CD4-positive, alpha-beta memory T cell (primary cell): ENCODE results near the gene CRB1. TPM values are rescaled to one million over a fixed set of nuclear protein-coding genes. Genes with fewer than 3 reads are reported as not detected.

Experiments used
- CTCF ChIA-PET: fragments of 350-600 bp; sonication (Branson Sonifier 250); formaldehyde crosslinking; loops from one replicate; lab custom pipeline; 2021; ENCODE audit warnings: inconsistent platforms; ENCODE audit not compliant: partially characterized antibody; lab: Charles Lee
- POLR2A ChIA-PET: fragments of 350-600 bp; sonication (Branson Sonifier 250); formaldehyde crosslinking; loops from one replicate; lab custom pipeline; 2021; ENCODE audit not compliant: partially characterized antibody; lab: Charles Lee
- DNase-seq, 5 donors: peaks; one replicate each; pipeline versions ENCODE4 v3.0.0 to v3.0.0-alpha.2; 2020 to 2022; ENCODE audit warnings: mixed read lengths in 1 of 5
- H3K27ac ChIP-seq: one replicate; pipeline ENCODE4 v1.7.0; 2013; ENCODE audit warnings: low read depth, low read length
- H3K27me3 ChIP-seq: 2 replicates; pipeline ENCODE4 v1.7.0; 2013; ENCODE audit warnings: mild to moderate bottlenecking, low read length, moderate library complexity; ENCODE audit not compliant: insufficient read depth
- H3K36me3 ChIP-seq: 2 replicates; pipeline ENCODE4 v1.7.0; 2013; ENCODE audit warnings: mild to moderate bottlenecking, low read length, moderate library complexity; ENCODE audit not compliant: insufficient read depth
- H3K4me1 ChIP-seq: 2 replicates; pipeline ENCODE4 v1.7.0; 2013; ENCODE audit warnings: mild to moderate bottlenecking, low read length, moderate library complexity; ENCODE audit not compliant: insufficient read depth
- H3K4me3 ChIP-seq, 2 donors: one replicate each; pipeline ENCODE4 v1.7.0; 2013; ENCODE audit warnings: low read length in 2 of 2, mild to moderate bottlenecking in 1 of 2
- H3K9me3 ChIP-seq, 2 donors: one replicate each; pipeline ENCODE4 v1.7.0; 2013; ENCODE audit warnings: low read length in 2 of 2, control low read depth in 1 of 2; ENCODE audit not compliant: control insufficient read depth in 1 of 2
- H3K27ac Mint-ChIP-seq, 7 donors: one replicate each; pipeline ENCODE4 v1.8.0; 2020 to 2021; ENCODE audit warnings: mixed read lengths in 7 of 7, mild to moderate bottlenecking in 6 of 7, inconsistent platforms in 3 of 7, moderate library complexity in 3 of 7
- H3K27me3 Mint-ChIP-seq, 2 donors: one replicate each; pipeline ENCODE4 v1.8.0; 2020 to 2021; ENCODE audit warnings: mixed read lengths in 2 of 2
- H3K36me3 Mint-ChIP-seq, 2 donors: one replicate each; pipeline ENCODE4 v1.8.0; 2020 to 2021; ENCODE audit warnings: mixed read lengths in 2 of 2, inconsistent platforms in 1 of 2, mild to moderate bottlenecking in 1 of 2
- H3K4me1 Mint-ChIP-seq, 4 donors: one replicate each; pipeline ENCODE4 v1.8.0; 2020 to 2021; ENCODE audit warnings: mixed read lengths in 4 of 4, mild to moderate bottlenecking in 1 of 4
- H3K4me3 Mint-ChIP-seq, 8 donors: one replicate each; pipeline ENCODE4 v1.8.0; 2020 to 2021; ENCODE audit warnings: mixed read lengths in 8 of 8, mild to moderate bottlenecking in 7 of 8, moderate library complexity in 6 of 8, inconsistent platforms in 3 of 8
- H3K9me3 Mint-ChIP-seq, 8 donors: one replicate each; pipeline ENCODE4 v1.8.0; 2020 to 2021; ENCODE audit warnings: mixed read lengths in 8 of 8, mild to moderate bottlenecking in 5 of 8, inconsistent platforms in 3 of 8, moderate library complexity in 1 of 8
- intact Hi-C: fragments of 100-400 bp; cut with micrococcal nuclease; formaldehyde crosslinking; loops from one replicate; pipeline ENCODE4 v1.15.1; 2023
- polyA plus RNA-seq, 2 donors: library from polyadenylated mRNA; unstranded; fragments of 300-500 nt; fragmentation: Illumina TruSeq; gene quantifications; one replicate each; pipeline ENCODE4 v1.2.3, GENCODE V29; 2021
- total RNA-seq, 2 experiments: library from RNA; stranded (reverse); gene quantifications; one replicate each; pipeline ENCODE4 v1.2.3, GENCODE V29; 2021

The CRB1 gene
- total and polyA plus RNA-seq, 4 experiments from 2014 or later: 0.10 to 0.55 (median 0.38) TPM

DNA sequence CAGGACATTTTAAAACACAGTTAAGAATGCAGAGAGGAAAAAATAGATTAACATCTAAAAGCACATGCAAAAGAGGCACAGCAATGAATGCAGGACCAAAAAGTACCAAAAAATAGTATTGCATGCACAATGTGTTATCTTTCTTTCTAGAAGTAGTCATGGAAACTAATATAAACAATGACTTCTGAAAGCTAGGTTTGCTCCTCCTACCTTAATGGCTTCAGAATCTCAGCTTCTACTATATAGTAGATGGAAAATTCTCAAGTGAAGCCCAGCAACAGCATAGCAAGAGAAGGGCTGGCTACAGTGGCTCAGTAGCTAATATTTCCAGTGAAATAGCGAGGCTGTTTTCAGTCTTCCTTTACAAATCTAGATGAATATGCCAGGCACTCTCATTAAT is 125.1 kb downstream of the CRB1 start:
- Mint-ChIP-seq H3K36me3 (no peaks in the 10 kb centered on the region), H3K27me3 (no peaks in the 10 kb centered on the region), H3K27ac (peak overlapping the region in 4 of 7 donors; percentile 24 to 53 (median 41)), H3K9me3 (no peaks in the 10 kb centered on the region), H3K4me1 (peaks cover 30 to 42% (median 36%) of the 10 kb centered on the region in 4 donors), H3K4me3 (no peak overlapping the region)
- CTCF ChIA-PET: interaction anchor here (1.5 to 1.9 kb wide), 2 partner anchors 10 to 36 kb away, joined by 5 to 6 read pairs; no protein-coding TSS in a partner anchor
- no peaks in the 10 kb centered on the region for H3K9me3 ChIP-seq
- intact Hi-C loops: loop anchor here (5.0 kb wide), 3 partner anchors 36 to 384 kb away; partner anchors contain the start of gene DENND1B
- no peaks in the 10 kb centered on the region for H3K27me3 ChIP-seq
- POLR2A ChIA-PET: no interaction called here
- DNase-seq: peak in 4 of 5 donors; percentile 13 to 36 (median 27)
- peaks cover 43% of the 10 kb centered on the region for H3K4me1 ChIP-seq
- no peak overlapping the region for H3K4me3 ChIP-seq
- H3K27ac ChIP-seq: no peak overlapping the region
- H3K36me3 ChIP-seq: no peaks in the 10 kb centered on the region

DNA sequence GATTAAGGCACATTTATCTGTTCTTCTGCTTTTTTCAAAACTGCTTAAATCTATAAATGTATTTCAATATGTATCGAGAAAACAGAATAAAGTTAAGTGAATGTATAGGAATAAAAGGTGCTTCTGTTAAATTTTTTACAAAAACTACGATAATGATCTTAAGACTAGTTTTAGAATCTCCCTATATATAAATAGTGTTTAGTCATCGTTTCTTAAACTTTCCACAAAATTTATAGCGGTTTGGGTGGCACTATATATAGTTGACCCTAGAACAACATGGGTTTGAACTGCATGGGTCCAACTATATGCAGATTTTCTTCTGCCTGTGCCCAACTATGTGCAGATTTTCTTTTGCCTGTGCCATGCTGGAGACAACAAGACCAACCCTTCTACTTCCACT is 125.7 kb downstream of the CRB1 start:
- Mint-ChIP-seq H3K4me3 (no peak overlapping the region), H3K9me3 (no peaks in the 10 kb centered on the region), H3K4me1 (peaks cover 29 to 42% (median 35%) of the 10 kb centered on the region in 4 donors), H3K27ac (no peak overlapping the region), H3K27me3 (no peaks in the 10 kb centered on the region), H3K36me3 (no peaks in the 10 kb centered on the region)
- Histone ChIP-seq H3K36me3 (no peaks in the 10 kb centered on the region), H3K27me3 (no peaks in the 10 kb centered on the region), H3K9me3 (no peaks in the 10 kb centered on the region), H3K4me3 (no peak overlapping the region), H3K27ac (no peak overlapping the region), H3K4me1 (peaks cover 43% of the 10 kb centered on the region)
- intact Hi-C loops: loop anchor here (5.0 kb wide), 3 partner anchors 36 to 384 kb away; partner anchors contain the start of gene DENND1B
- DNase-seq: no peak
- CTCF ChIA-PET: no interaction called here
- POLR2A ChIA-PET: no interaction called here

- no peak overlapping the region for H3K4me3 Mint-ChIP-seq
- Histone ChIP-seq H3K27ac (no peak overlapping the region), H3K27me3 (no peaks in the 10 kb centered on the region), H3K36me3 (no peaks in the 10 kb centered on the region), H3K4me1 (peaks cover 36% of the 10 kb centered on the region), H3K4me3 (no peak overlapping the region), H3K9me3 (no peaks in the 10 kb centered on the region)
- H3K27ac Mint-ChIP-seq: no peak overlapping the region
- intact Hi-C loops: loop anchor here (5.0 kb wide), 3 partner anchors 38 to 382 kb away; partner anchors contain the start of gene DENND1B
- no peaks in the 10 kb centered on the region for H3K27me3 Mint-ChIP-seq
- peaks cover 23 to 33% (median 26%) of the 10 kb centered on the region in 4 donors for H3K4me1 Mint-ChIP-seq
- ChIA-PET POLR2A (no interaction called here), CTCF (no interaction called here)
- no peak for DNase-seq
- H3K9me3 Mint-ChIP-seq: no peaks in the 10 kb centered on the region
- H3K36me3 Mint-ChIP-seq: no peaks in the 10 kb centered on the region
Measured at GRCh38 chr1:197394831-197395608, 127.0 kb downstream of the CRB1 start.

GRCh38 chr1:197397895-197398294 is 129.8 kb downstream of the CRB1 start:
- DNase-seq: no peak
- POLR2A ChIA-PET: no interaction called here
- no peak overlapping the region for H3K4me3 ChIP-seq
- no peaks in the 10 kb centered on the region for H3K27me3 ChIP-seq
- peaks cover 7% of the 10 kb centered on the region for H3K4me1 ChIP-seq
- intact Hi-C loops: no loop called here
- no peaks in the 10 kb centered on the region for H3K9me3 Mint-ChIP-seq
- no peak overlapping the region for H3K27ac ChIP-seq
- no peaks in the 10 kb centered on the region for H3K36me3 ChIP-seq
- H3K27ac Mint-ChIP-seq: no peak overlapping the region
- CTCF ChIA-PET: interaction anchor here (0.5 kb wide), 1 partner anchor 44 kb away, joined by 4 read pairs; no protein-coding TSS in a partner anchor
- no peak overlapping the region for H3K4me3 Mint-ChIP-seq
- no peaks in the 10 kb centered on the region for H3K36me3 Mint-ChIP-seq
- no peaks in the 10 kb centered on the region for H3K9me3 ChIP-seq
- peaks cover 4 to 10% (median 7%) of the 10 kb centered on the region in 4 donors for H3K4me1 Mint-ChIP-seq
- H3K27me3 Mint-ChIP-seq: peaks cover 0 to 4% of the 10 kb centered on the region in 2 donors

DNA sequence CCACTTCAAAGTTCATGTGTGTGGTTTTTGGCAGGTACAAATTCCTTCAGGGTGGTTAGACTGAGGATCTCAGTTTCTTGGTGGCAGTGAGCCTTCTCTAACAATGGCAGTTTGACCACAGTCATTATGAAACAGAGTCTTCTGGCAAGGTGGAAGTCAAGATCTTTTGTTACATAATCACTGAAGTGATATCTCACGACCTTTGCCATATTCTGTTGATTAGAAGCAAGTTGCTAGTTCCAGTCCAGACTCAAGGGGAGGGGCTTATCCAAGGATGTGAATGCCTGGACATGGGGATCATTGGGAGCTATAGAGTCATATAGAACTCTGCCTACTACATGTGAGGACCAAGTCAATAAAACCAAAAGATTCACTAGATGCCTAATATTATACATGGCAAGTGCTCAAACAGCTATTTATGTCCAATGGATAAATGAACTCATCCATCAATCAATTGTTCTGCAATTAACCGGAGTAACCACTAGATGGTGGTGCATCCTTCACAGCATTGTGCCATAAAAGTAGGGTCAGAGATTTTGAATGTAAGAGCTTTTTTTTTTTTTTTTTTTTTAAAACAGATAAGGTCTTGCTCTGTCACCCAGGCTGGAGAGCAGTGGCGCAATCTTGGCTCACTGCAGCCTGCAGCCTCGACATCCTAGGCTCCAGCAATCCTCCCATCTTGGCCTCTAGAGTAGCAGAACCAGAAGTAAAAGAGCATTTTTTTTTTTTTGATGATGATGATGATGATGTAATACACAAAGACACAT is 131.9 kb downstream of the CRB1 start:
- ChIA-PET POLR2A (interaction anchor here (1.1 kb wide), 1 partner anchor 9 kb away, joined by 5 read pairs; no protein-coding TSS in a partner anchor), CTCF (interaction anchor here (0.6 to 1.8 kb wide), 11 partner anchors 9 to 1048 kb away, joined by 3 to 20 read pairs (median 3); no protein-coding TSS in a partner anchor)
- Histone ChIP-seq H3K4me3 (no peak overlapping the region), H3K27ac (no peak overlapping the region), H3K27me3 (no peaks in the 10 kb centered on the region), H3K36me3 (no peaks in the 10 kb centered on the region), H3K9me3 (no peaks in the 10 kb centered on the region), H3K4me1 (no peaks in the 10 kb centered on the region)
- H3K27ac Mint-ChIP-seq: no peak overlapping the region
- peak; percentile 36 to 47 (median 41) for DNase-seq
- no peaks in the 10 kb centered on the region for H3K36me3 Mint-ChIP-seq
- H3K27me3 Mint-ChIP-seq: peaks cover 4 to 11% of the 10 kb centered on the region in 2 donors
- H3K9me3 Mint-ChIP-seq: no peaks in the 10 kb centered on the region
- peak overlapping the region in 7 of 8 donors; percentile 6 to 67 (median 41) for H3K4me3 Mint-ChIP-seq
- H3K4me1 Mint-ChIP-seq: peaks cover 0 to 6% (median 2%) of the 10 kb centered on the region in 4 donors
- intact Hi-C loops: loop anchor here (5.0 kb wide), 2 partner anchors 122 to 522 kb away; no protein-coding TSS in a partner anchor

- Mint-ChIP-seq H3K9me3 (no peaks in the 10 kb centered on the region), H3K36me3 (no peaks in the 10 kb centered on the region), H3K27me3 (peaks cover 4 to 11% of the 10 kb centered on the region in 2 donors), H3K4me1 (peaks cover 0 to 6% (median 2%) of the 10 kb centered on the region in 4 donors), H3K27ac (no peak overlapping the region), H3K4me3 (peak overlapping the region in 4 of 8 donors; percentile 6 to 67 (median 32))
- no peak overlapping the region for H3K27ac ChIP-seq
- H3K9me3 ChIP-seq: no peaks in the 10 kb centered on the region
- intact Hi-C loops: loop anchor here (5.0 kb wide), 2 partner anchors 122 to 522 kb away; no protein-coding TSS in a partner anchor
- ChIA-PET CTCF (interaction anchor here (0.7 to 1.8 kb wide), 7 partner anchors 9 to 524 kb away, joined by 3 to 20 read pairs (median 6); no protein-coding TSS in a partner anchor), POLR2A (interaction anchor here (1.1 kb wide), 1 partner anchor 10 kb away, joined by 5 read pairs; no protein-coding TSS in a partner anchor)
- H3K36me3 ChIP-seq: no peaks in the 10 kb centered on the region
- no peak for DNase-seq
- no peak overlapping the region for H3K4me3 ChIP-seq
- H3K4me1 ChIP-seq: no peaks in the 10 kb centered on the region
- H3K27me3 ChIP-seq: no peaks in the 10 kb centered on the region
Measured at GRCh38 chr1:197400522-197400902, 132.5 kb downstream of the CRB1 start.
